A204.1 (cell line): ENCODE measurements around the gene PRAMEF10.
"Not testable (repeated sequence)": the region's sequence is repeated elsewhere in the genome, so short reads cannot be mapped to it uniquely, and the experiment has no call there.

Source experiments
- FAIRE-seq: peaks from 2 replicates; lab custom pipeline; 2012; peaks lifted over from hg19 to GRCh38; lab: Jason Lieb, UNC

The PRAMEF10 gene, protein sequence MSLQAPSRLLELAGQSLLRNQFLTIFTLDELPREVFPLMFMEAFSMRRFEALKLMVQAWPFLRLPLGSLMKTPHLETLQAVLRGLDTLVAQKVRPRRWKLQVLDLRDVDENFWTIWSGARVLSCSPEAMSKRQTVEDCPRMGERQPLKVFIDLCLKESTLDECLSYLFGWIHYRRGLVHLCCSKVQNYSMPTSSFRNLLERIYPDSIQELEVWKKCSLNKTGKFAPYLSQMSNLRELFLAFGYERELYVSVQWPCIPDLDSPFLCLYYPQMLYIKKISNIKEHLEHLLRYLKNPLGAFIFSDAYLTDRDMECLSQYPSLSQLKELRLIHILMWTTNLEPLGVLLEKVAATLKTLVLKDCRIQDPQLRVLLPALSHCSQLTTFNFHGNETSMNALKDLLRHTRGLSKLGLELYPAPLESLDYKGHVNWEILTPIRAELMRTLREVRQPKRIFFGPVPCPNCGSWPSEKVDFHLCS

DNA sequence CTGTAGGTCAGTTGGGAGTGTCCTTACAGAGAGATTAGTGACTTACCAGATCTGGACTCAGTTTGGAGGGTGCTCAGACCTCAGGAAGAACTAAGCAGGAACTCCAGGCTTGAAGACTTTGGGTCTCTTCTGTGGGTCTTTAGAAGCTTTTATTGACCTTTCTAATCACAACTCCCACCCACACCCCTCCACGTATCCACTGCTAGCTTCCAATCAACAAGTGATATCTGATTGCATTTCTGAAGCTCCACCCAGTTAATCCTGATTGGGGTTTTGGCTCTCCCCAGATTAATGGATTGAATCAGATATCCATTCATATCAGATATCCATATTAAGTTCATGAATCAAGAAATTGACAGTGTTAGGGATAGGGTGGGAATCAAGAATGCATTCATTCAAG is at the start of gene PRAMEF10:
Gene PRAMEF10 (minus strand): TSS at position 101 of the 400 bp plus-strand sequence. CDS start 2,423 bp downstream, outside the sequence.
- FAIRE-seq = not testable (repeated sequence)

DNA sequence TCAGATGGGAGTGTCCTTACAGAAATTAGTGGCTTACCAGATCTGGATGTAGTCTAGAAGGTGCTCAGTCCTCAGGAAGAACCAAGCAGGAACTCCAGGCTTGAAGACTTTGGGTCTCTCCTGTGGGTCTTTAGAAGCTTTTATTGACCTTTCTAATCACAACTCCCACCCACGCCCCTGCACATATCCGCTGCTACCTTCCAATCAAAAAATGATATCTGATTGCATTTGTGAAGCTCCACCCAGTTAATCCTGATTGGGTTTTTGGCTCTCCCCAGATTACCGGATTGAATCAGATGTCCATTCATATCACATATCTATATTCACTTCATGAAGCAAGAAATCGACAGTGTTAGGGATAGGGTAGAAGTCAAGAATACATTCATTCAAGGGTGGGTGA is 49.4 kb upstream of the PRAMEF10 start, which contains the start of gene PRAMEF6:
Gene PRAMEF6 (minus strand): TSS at position 101 of the 400 bp plus-strand sequence. CDS start 5,062 bp downstream, outside the sequence.
- not testable (repeated sequence) for FAIRE-seq

DNA sequence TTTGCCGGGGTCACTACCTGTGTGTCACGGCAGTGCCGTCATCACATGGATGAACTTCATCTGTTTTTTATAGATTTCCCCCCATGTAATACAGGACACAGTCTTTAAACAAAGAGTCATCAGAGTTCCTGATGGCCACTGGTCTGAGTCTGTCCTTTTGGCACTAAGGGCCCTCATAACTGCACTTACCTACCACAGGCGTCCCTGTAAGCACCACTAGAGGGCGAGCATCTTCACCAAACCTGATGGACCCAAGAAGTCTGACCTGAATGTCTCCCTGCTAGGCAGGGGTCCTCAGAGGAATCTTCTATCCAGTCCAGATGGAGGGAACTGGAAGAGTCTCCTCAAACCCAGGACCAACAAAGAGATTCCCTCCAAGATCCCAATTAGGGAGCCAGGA is 26.3 kb upstream of the PRAMEF10 start:
- not testable (repeated sequence) for FAIRE-seq

DNA sequence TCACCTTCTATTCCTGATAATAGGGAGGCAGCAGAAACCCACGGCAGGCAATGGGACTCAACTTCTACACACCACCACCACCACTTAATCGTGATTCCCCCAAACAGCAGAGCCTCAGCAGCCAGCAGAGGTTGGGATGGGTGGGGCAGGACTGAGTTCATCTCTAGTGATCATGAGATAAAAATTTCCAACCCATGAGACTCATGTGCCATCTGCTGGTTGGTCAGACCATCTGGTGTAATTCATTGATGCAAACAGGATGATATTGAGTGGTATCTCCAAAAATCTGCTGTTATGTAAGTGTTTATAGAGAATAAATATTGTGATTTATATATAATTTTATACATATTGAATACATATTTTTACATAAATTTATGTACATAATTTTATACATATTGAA is 23.7 kb upstream of the PRAMEF10 start:
- peak; percentile 97 for FAIRE-seq

DNA sequence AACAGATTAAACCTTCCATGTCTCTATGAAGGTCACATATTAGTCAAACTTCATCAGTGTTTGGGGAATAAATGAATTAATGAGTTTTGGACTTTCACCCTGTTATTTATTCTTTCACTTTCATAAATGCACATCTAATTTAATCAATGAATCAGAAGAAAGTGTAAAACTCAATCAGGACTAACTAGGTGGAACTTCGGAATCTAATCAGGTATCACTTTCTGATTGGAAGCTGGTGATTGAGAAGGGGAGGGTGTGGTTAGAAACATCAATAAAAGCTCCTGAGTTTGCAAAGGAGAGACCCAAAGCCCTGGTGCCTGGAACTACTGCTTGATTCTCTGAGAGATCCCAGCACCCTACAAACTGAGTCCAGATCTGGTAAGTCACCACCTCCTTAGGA is 18.2 kb upstream of the PRAMEF10 start, which contains the start of gene PRAMEF7:
Gene PRAMEF7 (plus strand): TSS at position 301 of the 400 bp plus-strand sequence. CDS start 1,083 bp downstream, outside the sequence.
- not testable (repeated sequence) for FAIRE-seq

DNA sequence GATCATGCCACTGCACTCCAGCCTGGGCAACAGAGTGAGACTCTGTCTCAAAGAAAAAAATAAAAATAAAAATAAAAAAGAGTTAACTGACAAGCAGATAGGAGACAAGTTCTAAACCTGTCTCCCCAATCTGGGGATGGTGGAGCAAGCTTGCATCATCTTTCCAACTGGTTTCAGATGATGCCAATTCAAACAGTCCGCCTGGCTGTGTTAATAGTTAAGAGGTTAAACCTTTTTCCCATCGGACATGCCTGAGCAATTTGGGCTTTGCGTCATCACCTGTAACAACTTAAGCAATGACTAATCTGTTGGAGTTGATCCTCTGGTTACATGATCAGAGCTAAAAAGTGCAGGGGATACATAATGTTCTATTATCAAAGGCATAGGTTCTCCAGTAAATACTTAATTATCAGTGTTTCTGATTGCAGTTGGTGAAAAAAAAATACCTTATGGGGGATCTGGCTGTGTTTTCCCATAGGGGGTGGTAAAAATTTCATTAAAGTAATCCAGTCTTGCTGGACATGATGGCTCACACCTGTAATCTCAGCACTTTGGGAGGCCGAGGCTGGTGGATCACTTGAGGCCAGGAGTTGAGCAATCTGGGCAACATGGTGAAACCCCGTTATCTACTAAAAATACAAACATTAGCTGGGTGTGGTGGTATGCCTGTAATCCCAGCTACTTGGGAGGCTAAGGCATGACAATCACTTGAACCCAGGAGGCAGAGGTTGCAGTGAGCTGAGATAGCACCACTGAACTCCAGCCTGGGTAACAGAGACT is 5.9 kb upstream of the PRAMEF10 start:
- FAIRE-seq = not testable (repeated sequence)

DNA sequence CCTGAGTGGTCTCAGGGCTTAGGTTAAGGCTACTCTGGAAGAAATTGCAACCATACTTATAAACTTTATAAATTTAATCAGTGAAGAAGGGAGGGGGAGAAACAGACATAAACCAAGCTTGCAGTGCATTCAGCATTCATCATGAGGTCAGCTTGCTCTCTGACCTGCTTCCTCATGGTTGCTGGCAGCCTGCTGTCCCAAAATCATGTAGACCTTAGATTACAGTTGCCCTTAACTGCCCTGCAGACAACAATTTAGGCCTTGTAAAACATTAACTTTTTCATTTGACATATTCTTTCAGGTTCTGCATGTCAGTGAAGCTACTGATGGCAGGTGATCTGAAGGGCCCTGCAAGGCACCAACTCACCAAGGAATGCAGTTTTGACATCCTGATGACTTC is 1.1 kb upstream of the PRAMEF10 start:
- not testable (repeated sequence) for FAIRE-seq

DNA sequence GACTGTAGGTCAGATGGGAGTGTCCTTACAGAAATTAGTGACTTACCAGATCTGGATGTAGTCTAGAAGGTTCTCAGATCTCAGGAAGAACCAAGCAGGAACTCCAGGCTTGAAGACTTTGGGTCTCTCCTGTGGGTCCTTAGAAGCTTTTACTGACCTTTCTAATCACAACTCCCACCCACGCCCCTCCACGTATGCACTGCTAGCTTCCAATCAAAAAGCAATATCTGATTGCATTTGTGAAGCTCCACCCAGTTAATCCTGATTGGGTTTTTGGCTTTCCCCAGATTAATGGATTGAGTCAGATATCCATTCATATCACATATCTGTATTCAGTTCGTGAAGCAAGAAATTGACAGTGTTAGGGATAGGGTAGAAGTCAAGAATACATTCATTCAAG is 12.0 kb downstream of the PRAMEF10 start, which contains the start of gene PRAMEF4:
Gene PRAMEF4 (minus strand): TSS at position 101 of the 400 bp plus-strand sequence. CDS start 2,807 bp downstream, outside the sequence.
- FAIRE-seq = not testable (repeated sequence)

DNA sequence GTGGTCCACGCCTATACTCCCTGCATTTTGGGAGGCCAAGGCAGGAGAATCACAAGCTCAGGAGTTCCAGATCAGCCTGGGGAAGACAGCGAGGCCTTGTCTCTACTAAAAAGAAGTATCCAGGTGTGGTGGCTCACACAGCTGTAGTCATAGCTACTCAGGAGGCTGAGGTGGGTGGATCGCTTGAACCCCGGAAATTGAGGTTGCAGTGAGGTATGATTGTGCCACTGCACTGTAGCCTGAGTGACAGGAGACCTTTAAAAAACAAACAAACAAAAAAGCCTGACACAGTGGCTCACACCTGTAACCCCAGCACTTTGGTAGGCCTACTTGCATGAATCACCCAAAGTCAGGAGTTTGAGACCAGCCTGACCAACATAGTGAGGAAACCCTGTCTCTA is 19.6 kb downstream of the PRAMEF10 start:
- FAIRE-seq = not testable (repeated sequence)

DNA sequence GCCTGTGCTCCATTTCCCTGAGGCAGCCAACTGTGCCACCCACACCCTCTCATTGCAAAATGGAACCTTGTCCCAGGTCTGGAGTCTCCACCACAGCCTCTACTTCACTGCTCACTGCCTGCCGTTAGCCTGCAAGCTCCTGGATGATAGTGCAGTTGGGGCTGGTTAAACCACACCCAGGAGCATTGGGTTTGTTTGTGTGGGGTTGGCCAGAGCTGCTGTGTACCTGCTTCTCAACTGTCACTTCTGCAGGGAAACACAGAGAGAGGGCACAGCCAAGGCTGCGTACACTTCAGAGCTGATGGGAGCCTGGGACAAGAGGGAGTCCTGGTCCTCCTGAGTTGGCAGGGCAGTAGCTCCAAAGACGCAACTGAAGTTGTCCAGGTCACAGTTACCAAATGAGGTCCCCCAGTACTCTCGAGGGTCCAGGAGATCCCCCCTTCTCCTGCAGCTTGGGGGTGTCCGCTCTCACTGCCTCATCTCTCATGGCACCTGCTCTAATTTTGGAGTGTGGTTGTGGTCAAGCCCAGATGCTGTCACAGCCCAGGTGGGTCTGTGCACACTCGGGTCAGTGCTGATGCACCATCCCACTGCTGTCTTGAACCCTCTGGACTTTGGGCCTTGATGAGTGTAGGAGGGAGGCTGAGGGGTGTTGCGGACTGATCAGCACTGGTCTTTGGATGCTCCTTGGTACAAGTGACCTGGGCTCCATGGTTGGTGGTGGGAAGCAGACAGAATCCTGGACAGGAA is 34.8 kb downstream of the PRAMEF10 start:
- FAIRE-seq = not testable (repeated sequence)

DNA sequence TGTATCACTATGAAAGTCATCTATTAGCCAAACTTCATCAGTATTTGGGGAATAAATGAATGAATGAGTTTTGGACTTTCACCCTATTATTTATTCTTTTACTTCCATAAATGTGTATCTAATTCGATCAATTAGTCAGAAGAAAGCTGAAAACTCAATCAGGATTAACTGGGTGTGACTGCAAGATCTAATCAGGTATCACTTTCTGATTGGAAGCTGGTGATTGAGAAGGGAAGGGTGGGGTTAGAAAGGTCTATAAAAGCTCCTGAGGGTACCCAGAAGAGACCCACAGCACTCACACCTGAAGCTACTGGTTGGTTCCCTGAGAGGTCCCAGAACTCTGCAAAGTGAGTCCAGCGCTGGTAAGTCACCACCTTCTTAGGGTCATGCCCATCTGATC is 41.3 kb downstream of the PRAMEF10 start, which contains the start of gene PRAMEF2:
Gene PRAMEF2 (plus strand): TSS at position 301 of the 400 bp plus-strand sequence. CDS start 1,924 bp downstream, outside the sequence.
- FAIRE-seq = not testable (repeated sequence)

DNA sequence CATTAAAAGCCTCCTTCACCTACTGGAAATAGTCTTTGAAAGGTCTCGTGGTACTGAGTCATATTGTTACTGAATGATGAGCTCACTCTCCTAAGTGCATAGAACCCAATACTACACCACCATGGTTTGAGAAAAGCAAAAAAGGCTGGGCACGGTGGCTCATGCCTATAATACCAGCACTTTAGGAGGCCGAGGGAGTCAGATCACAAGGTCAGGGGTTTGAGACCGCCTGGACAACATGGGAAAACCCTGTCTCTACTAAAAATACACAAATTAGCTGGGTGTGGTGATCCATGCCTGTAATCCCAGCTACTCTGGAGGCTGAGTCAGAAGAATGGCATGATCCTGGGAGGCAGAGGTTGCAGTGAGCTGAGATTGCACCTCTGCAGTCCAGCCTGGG is 46.3 kb downstream of the PRAMEF10 start:
- no peak for FAIRE-seq

DNA sequence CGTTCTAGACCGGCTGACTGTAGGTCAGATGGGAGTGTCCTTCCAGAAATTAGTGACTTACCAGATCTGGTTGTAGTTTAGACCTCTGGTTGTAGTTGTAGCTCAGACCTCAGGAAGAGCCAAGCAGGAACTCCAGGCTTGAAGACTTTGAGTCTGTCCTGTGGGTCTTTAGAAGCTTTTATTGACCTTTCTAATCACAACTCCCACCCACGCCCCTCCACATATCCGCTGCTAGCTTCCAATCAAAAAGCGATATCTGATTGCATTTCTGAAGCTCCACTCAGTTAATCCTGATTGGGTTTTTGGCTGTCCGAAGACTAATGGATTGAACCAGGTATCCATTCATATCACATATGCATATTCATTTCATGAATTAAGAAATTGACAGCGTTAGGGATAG is 49.5 kb downstream of the PRAMEF10 start, which contains the start of gene HNRNPCL1:
Gene HNRNPCL1 (minus strand): TSS at position 101 of the 400 bp plus-strand sequence. CDS start 431 bp downstream, outside the sequence.
- not testable (repeated sequence) for FAIRE-seq
